Loucy (cell line): ENCODE results near the gene NAGLU.
A peak's percentile ranks its signal among the peaks of the same experiment; 100 is the strongest.
"Not testable (repeated sequence)": the region's sequence is repeated elsewhere in the genome, so short reads cannot be mapped to it uniquely, and the experiment has no call there.

ENCODE experiments used
- H2AFZ ChIP-seq: fragments of 200-600 bp; sonication (generic); 2 replicates; pipeline ENCODE4 v1.6.0; 2016; ENCODE audit warnings: antibody characterized with exemption, mild to moderate bottlenecking, low read length, moderate library complexity
- H3F3A ChIP-seq: fragments of 200-600 bp; 2 replicates; pipeline ENCODE4 v1.6.0; 2016; ENCODE audit warnings: antibody characterized with exemption, low read depth, mild to moderate bottlenecking
- H3K27me3 ChIP-seq: fragments of 200-600 bp; sonication (generic); 2 replicates; pipeline ENCODE4 v1.6.1; 2014; ENCODE audit warnings: low read length, mild to moderate bottlenecking; ENCODE audit not compliant: insufficient read depth, poor library complexity, severe bottlenecking
- H3K36me3 ChIP-seq: fragments of 200-600 bp; sonication (generic); 2 replicates; pipeline ENCODE4 v1.6.1; 2016; ENCODE audit warnings: low read length; ENCODE audit not compliant: insufficient read depth
- H3K4me1 ChIP-seq: fragments of 200-600 bp; sonication (generic); 2 replicates; pipeline ENCODE4 v1.5.1; 2014; ENCODE audit warnings: low read length, mild to moderate bottlenecking; ENCODE audit not compliant: insufficient read depth, poor library complexity, severe bottlenecking
- H3K4me2 ChIP-seq: fragments of 200-600 bp; sonication (generic); 2 replicates; pipeline ENCODE4 v1.6.0; 2014; ENCODE audit warnings: antibody characterized with exemption, low read length, low read depth, mild to moderate bottlenecking; ENCODE audit not compliant: poor library complexity, severe bottlenecking
- H3K4me3 ChIP-seq: fragments of 200-600 bp; sonication (generic); 2 replicates; pipeline ENCODE4 v1.5.1; 2014; ENCODE audit warnings: low read length, mild to moderate bottlenecking, mixed read lengths; ENCODE audit not compliant: poor library complexity, severe bottlenecking
- H3K79me2 ChIP-seq: fragments of 200-600 bp; sonication (generic); 2 replicates; pipeline ENCODE4 v1.6.1; 2014; ENCODE audit warnings: low read length; ENCODE audit not compliant: insufficient read depth
- H3K9ac ChIP-seq: fragments of 200-600 bp; sonication (generic); 2 replicates; pipeline ENCODE4 v1.6.0; 2014; ENCODE audit warnings: mild to moderate bottlenecking, low read depth, low read length, moderate library complexity; ENCODE audit not compliant: poor library complexity, severe bottlenecking
- H3K9me2 ChIP-seq: fragments of 200-600 bp; sonication (generic); replicated peaks from 2 replicates; pipeline ENCODE4 v1.6.1; 2016; ENCODE audit warnings: low read depth, low read length, mixed read lengths
- H3K9me3 ChIP-seq: fragments of 200-600 bp; sonication (generic); 2 replicates; pipeline ENCODE4 v1.6.1; 2014; ENCODE audit warnings: mild to moderate bottlenecking, antibody characterized with exemption, low read length, low read depth; ENCODE audit not compliant: insufficient read depth
- H4K20me1 ChIP-seq: fragments of 200-600 bp; sonication (generic); 2 replicates; pipeline ENCODE4 v1.6.0; 2014; ENCODE audit warnings: antibody characterized with exemption, low read length, mild to moderate bottlenecking; ENCODE audit not compliant: insufficient read depth, poor library complexity, severe bottlenecking
- CTCF ChIP-seq: fragments of 200-600 bp; sonication (generic); conservative IDR thresholded peaks from 2 replicates; pipeline ENCODE4 v1.5.1; 2014; ENCODE audit warnings: mild to moderate bottlenecking, antibody characterized with exemption, low read length
- EZH2phosphoT487 ChIP-seq: fragments of 200-600 bp; IDR thresholded peaks from 2 replicates; pipeline ENCODE4 v1.6.1; 2018; ENCODE audit warnings: antibody characterized with exemption, mild to moderate bottlenecking, moderate library complexity, borderline replicate concordance

NAGLU gene

DNA sequence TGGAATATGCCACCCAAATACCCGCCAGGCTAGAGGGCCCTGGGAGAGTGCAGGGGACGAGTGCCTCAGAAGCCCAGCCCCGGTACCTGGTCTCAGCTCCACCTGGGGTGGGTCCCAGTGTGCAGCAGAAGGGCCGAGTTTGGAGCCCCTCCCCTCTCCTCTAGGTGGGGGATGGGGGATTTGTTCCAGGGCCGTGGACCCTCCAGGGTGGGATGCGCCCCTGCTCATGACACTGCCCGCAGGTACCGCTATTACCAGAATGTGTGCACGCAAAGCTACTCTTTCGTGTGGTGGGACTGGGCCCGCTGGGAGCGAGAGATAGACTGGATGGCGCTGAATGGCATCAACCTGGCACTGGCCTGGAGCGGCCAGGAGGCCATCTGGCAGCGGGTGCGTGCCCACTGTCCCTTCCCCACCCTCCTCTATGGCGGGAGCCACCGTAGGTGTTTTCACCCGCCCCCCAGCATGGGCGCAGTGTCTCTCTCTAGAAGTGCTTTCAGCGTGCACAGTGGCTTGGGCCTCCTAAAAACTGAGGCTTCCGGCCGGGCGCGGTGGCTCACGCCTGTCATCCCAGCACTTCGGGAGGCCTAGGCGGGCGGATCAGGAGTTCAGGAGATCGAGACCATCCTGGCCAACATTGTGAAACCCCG is 1.2 kb downstream of the NAGLU start:
- Histone ChIP-seq H3K9ac (peak overlapping the region; percentile 91), H3K9me2 (no peaks in the 10 kb centered on the region), H3K4me2 (peak overlapping the region; percentile 96), H3K27me3 (no peaks in the 10 kb centered on the region), H4K20me1 (peaks cover 8% of the 10 kb centered on the region), H3K4me1 (peaks cover 37% of the 10 kb centered on the region), H3K79me2 (peaks cover 41% of the 10 kb centered on the region), H3K9me3 (no peaks in the 10 kb centered on the region), H3K4me3 (peak overlapping the region; percentile 84), H2AFZ (no peak overlapping the region; the same call in 1 of the 2 replicates), H3K36me3 (no peaks in the 10 kb centered on the region), H3F3A (no peaks in the 10 kb centered on the region)
- TF ChIP-seq EZH2phosphoT487 (no peak), CTCF (no peak)

- Histone ChIP-seq H2AFZ (no peak overlapping the region), H3K9me2 (no peaks in the 10 kb centered on the region), H3K36me3 (no peaks in the 10 kb centered on the region; the same call in 1 of the 2 replicates), H3K4me1 (peaks cover 37% of the 10 kb centered on the region), H3K27me3 (no peaks in the 10 kb centered on the region), H3K4me2 (peak overlapping the region; percentile 96), H3K4me3 (peak overlapping the region; percentile 84), H3F3A (no peaks in the 10 kb centered on the region), H3K9ac (peak overlapping the region; percentile 91), H3K9me3 (no peaks in the 10 kb centered on the region), H4K20me1 (peaks cover 8% of the 10 kb centered on the region), H3K79me2 (peaks cover 41% of the 10 kb centered on the region)
- TF ChIP-seq EZH2phosphoT487 (no peak), CTCF (no peak)
These were observed 1.9 kb downstream of the NAGLU start for GRCh38 chr17:42537826-42538451.

DNA sequence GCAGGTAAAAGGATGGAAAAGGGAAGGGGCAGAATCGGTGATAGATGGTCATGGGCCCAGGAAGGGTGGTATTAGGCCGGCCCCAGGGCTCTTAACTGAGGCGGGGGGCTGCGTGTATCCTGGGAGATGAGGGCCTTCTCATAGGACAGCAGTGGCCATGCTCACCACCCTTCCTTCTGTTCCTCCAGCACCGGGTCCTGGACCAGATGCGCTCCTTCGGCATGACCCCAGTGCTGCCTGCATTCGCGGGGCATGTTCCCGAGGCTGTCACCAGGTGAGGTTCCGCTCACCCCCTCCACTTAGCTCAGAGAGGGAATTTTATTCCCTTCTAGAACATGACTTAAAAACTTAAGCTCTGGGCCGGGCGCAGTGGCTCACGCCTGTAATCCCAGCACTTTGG is 2.4 kb downstream of the NAGLU start:
- no peaks in the 10 kb centered on the region; the same call in 1 of the 2 replicates for H3K36me3 ChIP-seq
- peak overlapping the region; percentile 96 for H3K4me2 ChIP-seq
- H3F3A ChIP-seq = no peaks in the 10 kb centered on the region
- no peaks in the 10 kb centered on the region for H3K9me3 ChIP-seq
- H3K9me2 ChIP-seq = no peaks in the 10 kb centered on the region
- H3K4me3 ChIP-seq = no peak overlapping the region
- H3K4me1 ChIP-seq = peaks cover 37% of the 10 kb centered on the region
- no peaks in the 10 kb centered on the region for H3K27me3 ChIP-seq
- H3K9ac ChIP-seq = peak overlapping the region; percentile 91
- peaks cover 36% of the 10 kb centered on the region for H3K79me2 ChIP-seq
- TF ChIP-seq CTCF (no peak), EZH2phosphoT487 (no peak)
- H4K20me1 ChIP-seq = peaks cover 8% of the 10 kb centered on the region
- no peak overlapping the region for H2AFZ ChIP-seq

- not testable (repeated sequence) for H3F3A ChIP-seq, H3K27me3 ChIP-seq, H3K9me3 ChIP-seq, H3K36me3 ChIP-seq, H3K9ac ChIP-seq, H3K4me3 ChIP-seq, H2AFZ ChIP-seq, H3K9me2 ChIP-seq, H4K20me1 ChIP-seq
- Histone ChIP-seq H3K4me1 (peaks cover 29% of the 10 kb centered on the region), H3K79me2 (peaks cover 24% of the 10 kb centered on the region), H3K4me2 (peak overlapping the region; percentile 46)
These were observed 4.5 kb downstream of the NAGLU start for GRCh38 chr17:42540558-42540957.
